Measurements from ENCODE around the gene ZBTB9. TPM values are rescaled to one million over a fixed set of nuclear protein-coding genes. Genes with fewer than 3 reads are reported as not detected.

ZBTB9 gene
- total RNA-seq, 1 donor from 2014 or later, result 1.5 TPM

- Histone ChIP-seq H3K4me1 (peaks cover 35% of the 10 kb centered on the region), H3K9me3 (no peaks in the 10 kb centered on the region), H3K36me3 (peaks cover 0 to 37% of the 10 kb centered on the region in 2 donors), H3K4me3 (no peak overlapping the region), H3K27me3 (no peaks in the 10 kb centered on the region), H3K27ac (no peak overlapping the region)
- no peak for DNase-seq (ENCODE audit: extremely low spot score in 2 of 2)
- TF ChIP-seq, protein P1, sequence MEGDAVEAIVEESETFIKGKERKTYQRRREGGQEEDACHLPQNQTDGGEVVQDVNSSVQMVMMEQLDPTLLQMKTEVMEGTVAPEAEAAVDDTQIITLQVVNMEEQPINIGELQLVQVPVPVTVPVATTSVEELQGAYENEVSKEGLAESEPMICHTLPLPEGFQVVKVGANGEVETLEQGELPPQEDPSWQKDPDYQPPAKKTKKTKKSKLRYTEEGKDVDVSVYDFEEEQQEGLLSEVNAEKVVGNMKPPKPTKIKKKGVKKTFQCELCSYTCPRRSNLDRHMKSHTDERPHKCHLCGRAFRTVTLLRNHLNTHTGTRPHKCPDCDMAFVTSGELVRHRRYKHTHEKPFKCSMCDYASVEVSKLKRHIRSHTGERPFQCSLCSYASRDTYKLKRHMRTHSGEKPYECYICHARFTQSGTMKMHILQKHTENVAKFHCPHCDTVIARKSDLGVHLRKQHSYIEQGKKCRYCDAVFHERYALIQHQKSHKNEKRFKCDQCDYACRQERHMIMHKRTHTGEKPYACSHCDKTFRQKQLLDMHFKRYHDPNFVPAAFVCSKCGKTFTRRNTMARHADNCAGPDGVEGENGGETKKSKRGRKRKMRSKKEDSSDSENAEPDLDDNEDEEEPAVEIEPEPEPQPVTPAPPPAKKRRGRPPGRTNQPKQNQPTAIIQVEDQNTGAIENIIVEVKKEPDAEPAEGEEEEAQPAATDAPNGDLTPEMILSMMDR (IDR thresholded peaks at IDR 0.05), result no peak
- TF ChIP-seq POLR2A (IDR thresholded peaks at IDR 0.05) (no peak), POLR2AphosphoS5 (IDR thresholded peaks at IDR 0.05; ENCODE audit: insufficient read depth in 1 of 2, low read depth in 1 of 2) (no peak)
- intact Hi-C loops (cut with DNase I), result no loop called here
Measured at GRCh38 chr6:33434961-33435360, 19.4 kb upstream of the ZBTB9 start.

GRCh38 chr6:33437666-33438065 lies 16.7 kb upstream of the ZBTB9 start:
- Histone ChIP-seq H3K4me3 (no peak overlapping the region), H3K36me3 (peaks cover 3 to 50% of the 10 kb centered on the region in 2 donors), H3K4me1 (peaks cover 8% of the 10 kb centered on the region), H3K27ac (no peak overlapping the region), H3K9me3 (no peaks in the 10 kb centered on the region), H3K27me3 (no peaks in the 10 kb centered on the region)
- TF ChIP-seq, protein P1 (IDR thresholded peaks at IDR 0.05), result no peak
- TF ChIP-seq POLR2A (IDR thresholded peaks at IDR 0.05) (no peak), POLR2AphosphoS5 (IDR thresholded peaks at IDR 0.05; ENCODE audit: insufficient read depth in 1 of 2, low read depth in 1 of 2) (no peak)
- intact Hi-C loops (cut with DNase I), result no loop called here
- DNase-seq (ENCODE audit: extremely low spot score in 2 of 2), result no peak

DNA sequence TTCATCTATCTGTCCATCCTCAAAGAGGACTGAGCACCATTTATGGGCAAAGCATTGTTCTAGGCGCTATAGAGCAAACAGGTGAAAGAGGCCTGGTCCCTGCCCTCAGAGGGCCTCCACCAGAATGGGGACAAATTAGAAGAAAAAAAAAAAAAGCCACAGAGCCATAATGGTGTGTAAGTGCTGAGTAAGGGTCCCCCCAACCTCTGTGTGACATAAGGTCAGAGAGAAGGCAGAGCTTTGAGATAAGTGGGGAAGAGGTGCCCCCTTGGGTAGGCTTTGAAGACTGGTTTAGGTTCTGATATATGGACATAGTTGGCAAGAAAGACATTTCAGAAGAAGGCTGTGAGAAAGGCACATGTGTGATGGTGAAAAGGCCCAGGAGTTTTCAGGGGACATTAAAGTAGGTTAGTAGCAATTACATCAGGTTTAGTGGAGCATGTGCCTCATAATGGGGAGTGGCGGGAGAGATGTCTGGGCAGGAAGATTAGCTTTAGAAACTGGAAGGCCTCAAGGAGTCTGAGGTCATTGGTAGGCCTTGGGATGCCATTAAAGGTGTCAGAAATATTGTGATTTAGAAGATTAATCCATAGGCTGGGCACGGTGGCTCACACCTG lies 15.3 kb upstream of the ZBTB9 start:
- H3K27ac ChIP-seq, result no peak overlapping the region
- no peak overlapping the region for H3K4me3 ChIP-seq
- H3K9me3 ChIP-seq, result no peaks in the 10 kb centered on the region
- TF ChIP-seq POLR2A (IDR thresholded peaks at IDR 0.05) (no peak), POLR2AphosphoS5 (IDR thresholded peaks at IDR 0.05; ENCODE audit: insufficient read depth in 1 of 2, low read depth in 1 of 2) (no peak)
- TF ChIP-seq, protein P1 (IDR thresholded peaks at IDR 0.05), result no peak
- H3K4me1 ChIP-seq, result no peaks in the 10 kb centered on the region
- H3K27me3 ChIP-seq, result no peaks in the 10 kb centered on the region
- intact Hi-C loops (cut with DNase I), result no loop called here
- peaks cover 3 to 62% of the 10 kb centered on the region in 2 donors for H3K36me3 ChIP-seq
- no peak for DNase-seq (ENCODE audit: extremely low spot score in 2 of 2)

DNA sequence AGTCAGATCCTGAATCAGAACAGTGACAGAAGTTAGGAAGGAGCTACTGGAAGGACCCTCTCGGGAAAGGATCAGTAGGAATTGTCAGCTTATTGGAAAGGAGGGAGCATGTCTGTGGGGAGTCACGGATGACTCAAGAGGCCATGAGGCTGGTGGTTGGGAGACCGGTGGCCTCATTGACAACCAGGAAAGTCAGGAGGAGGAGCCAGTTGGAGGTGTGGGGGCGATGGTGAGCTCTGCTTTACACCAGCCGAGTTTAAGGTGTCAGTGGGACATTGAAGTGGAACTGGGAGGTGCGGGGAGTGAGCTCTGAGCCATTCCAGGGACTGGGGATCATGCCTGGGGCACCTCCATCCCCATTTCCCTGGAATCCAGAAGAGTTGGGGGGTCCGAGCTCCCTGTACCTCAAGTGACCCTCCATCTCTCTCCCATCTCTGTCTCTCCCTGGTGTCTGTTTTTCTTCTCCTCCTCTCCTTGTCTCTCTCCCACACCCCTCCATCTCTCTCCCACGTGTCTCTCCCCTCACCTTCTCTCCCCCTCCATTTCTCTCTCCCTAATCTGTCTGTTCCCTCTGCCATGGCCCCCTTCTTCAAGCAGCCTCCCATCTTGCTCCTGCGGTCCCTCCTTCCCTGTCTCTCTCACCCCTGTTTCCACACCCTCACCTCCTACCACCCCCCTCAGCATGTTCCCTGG lies 14.3 kb upstream of the ZBTB9 start:
- DNase-seq (ENCODE audit: extremely low spot score in 2 of 2), result no peak
- TF ChIP-seq POLR2A (IDR thresholded peaks at IDR 0.05) (no peak), POLR2AphosphoS5 (IDR thresholded peaks at IDR 0.05; ENCODE audit: insufficient read depth in 1 of 2, low read depth in 1 of 2) (no peak)
- TF ChIP-seq, protein P1 (IDR thresholded peaks at IDR 0.05), result no peak

More for the DNA sequence above, 14.3 kb upstream of the ZBTB9 start:
- intact Hi-C loops (cut with DNase I), result no loop called here
- Histone ChIP-seq H3K4me3 (no peak overlapping the region), H3K27me3 (no peaks in the 10 kb centered on the region), H3K9me3 (no peaks in the 10 kb centered on the region), H3K27ac (no peak overlapping the region), H3K36me3 (peaks cover 3 to 68% of the 10 kb centered on the region in 2 donors), H3K4me1 (no peaks in the 10 kb centered on the region)

Measured in vagina (tissue), 2 donors.